Keratinocyte (primary cell): ENCODE data around the gene TMEM53. TPM values are rescaled to one million over a fixed set of nuclear protein-coding genes. Genes with fewer than 3 reads are reported as not detected.

ENCODE experiments used
- DNase-seq: peaks from one replicate; pipeline ENCODE4 v3.0.0-alpha.2; 2011; ENCODE audit warnings: low read depth, missing footprints, low spot score
- FAIRE-seq: peaks from 2 replicates; lab custom pipeline; 2011; peaks lifted over from hg19 to GRCh38; lab: Jason Lieb, UNC
- H2AFZ ChIP-seq: 2 replicates; pipeline ENCODE4 v1.6.0; 2012; ENCODE audit warnings: low read length, control low read depth, inconsistent platforms; ENCODE audit not compliant: control insufficient read depth
- H3K27ac ChIP-seq: 2 replicates; pipeline ENCODE4 v1.5.1; 2011; ENCODE audit warnings: low read length; ENCODE audit not compliant: control insufficient read depth, insufficient read depth
- H3K27me3 ChIP-seq: 3 replicates; pipeline ENCODE4 v1.6.0; 2011; ENCODE audit warnings: low read length; ENCODE audit not compliant: control insufficient read depth, insufficient read depth; ENCODE audit errors: extremely low read depth
- H3K36me3 ChIP-seq, 2 experiments: 2 replicates in 1 of 2; 3 replicates in 1 of 2; pipeline ENCODE4 v1.5.1; 2011; ENCODE audit warnings: low read length in 2 of 2, mild to moderate bottlenecking in 1 of 2; ENCODE audit not compliant: control insufficient read depth in 2 of 2, insufficient read depth in 2 of 2; ENCODE audit errors: extremely low read depth in 1 of 2
- H3K4me1 ChIP-seq: 3 replicates; pipeline ENCODE4 v1.5.1; 2011; ENCODE audit warnings: low read length; ENCODE audit not compliant: control insufficient read depth, insufficient read depth; ENCODE audit errors: extremely low read depth
- H3K4me2 ChIP-seq: 3 replicates; pipeline ENCODE4 v1.6.0; 2011; ENCODE audit warnings: low read depth, low read length; ENCODE audit not compliant: control insufficient read depth, insufficient read depth; ENCODE audit errors: extremely low read depth
- H3K4me3 ChIP-seq, 3 experiments: fragments of 200-600 bp in 1 of 3; sonication (generic) in 1 of 3; 2 replicates in 2 of 3; 3 replicates in 1 of 3; pipeline ENCODE4 v1.5.1; 2011 to 2016; ENCODE audit warnings: low read length in 3 of 3, mild to moderate bottlenecking in 3 of 3, control low read depth in 2 of 3, inconsistent platforms in 1 of 3, low read depth in 1 of 3, mixed read lengths in 1 of 3, mixed run types in 1 of 3, moderate library complexity in 1 of 3; ENCODE audit not compliant: control insufficient read depth in 2 of 3, insufficient read depth in 2 of 3; ENCODE audit errors: extremely low read depth in 1 of 3
- H3K79me2 ChIP-seq: 2 replicates; pipeline ENCODE4 v1.6.0; 2012; ENCODE audit warnings: low read length; ENCODE audit not compliant: control insufficient read depth, insufficient read depth
- H3K9ac ChIP-seq: 3 replicates; pipeline ENCODE4 v1.6.0; 2011; ENCODE audit warnings: low read length; ENCODE audit not compliant: control insufficient read depth, insufficient read depth; ENCODE audit errors: extremely low read depth
- H3K9me1 ChIP-seq: 3 replicates; pipeline ENCODE4 v1.6.0; 2011; ENCODE audit warnings: low read length; ENCODE audit not compliant: control insufficient read depth, insufficient read depth; ENCODE audit errors: extremely low read depth
- H3K9me3 ChIP-seq: 2 replicates; pipeline ENCODE4 v1.5.1; 2012; ENCODE audit warnings: low read depth, low read length; ENCODE audit not compliant: control insufficient read depth
- H4K20me1 ChIP-seq: 3 replicates; pipeline ENCODE4 v1.6.0; 2011; ENCODE audit warnings: low read length; ENCODE audit not compliant: control insufficient read depth, insufficient read depth; ENCODE audit errors: extremely low read depth
- CTCF ChIP-seq, 3 experiments: IDR thresholded peaks in 1 of 3; conservative IDR thresholded peaks in 1 of 3; optimal IDR thresholded peaks in 1 of 3; 2 replicates in 2 of 3; 3 replicates in 1 of 3; pipeline versions ENCODE3 to v1.5.1; 2011; ENCODE audit warnings: low read length in 3 of 3, mild to moderate bottlenecking in 3 of 3, moderate library complexity in 2 of 3, control low read depth in 1 of 3, inconsistent platforms in 1 of 3; ENCODE audit not compliant: insufficient read depth in 2 of 3; ENCODE audit errors: extremely low read depth in 1 of 3
- EZH2 ChIP-seq: IDR thresholded peaks from one replicate; pipeline ENCODE4 v1.6.1; 2012; ENCODE audit warnings: inconsistent platforms, mild to moderate bottlenecking, low read length, moderate library complexity
- dilution Hi-C: fragments of 300-500 bp; cut with MboI; formaldehyde crosslinking; loops from one replicate; pipeline ENCODE4 v1.7.0; 2020; ENCODE audit warnings: low sequenced_read_pairs; ENCODE audit not compliant: extremely low pct_ligation_motif_present
- polyA plus RNA-seq, 5 experiments: library from polyadenylated mRNA; depleted of rRNA in 3 of 5; stranded (reverse) in 3 of 5; stranded (forward) in 1 of 5; unstranded in 1 of 5; fragments of >200 nt; gene quantifications; 1 replicate in 1 of 5; 2 replicates in 3 of 5; 3 replicates in 1 of 5; pipeline versions ENCODE4 v1.2.1 to v1.2.3, GENCODE V29; 2011 to 2012; ENCODE audit warnings: missing spikeins in 2 of 5, low read depth in 1 of 5, low replicate concordance in 1 of 5

The TMEM53 gene
- polyA plus RNA-seq, 1 donor (not counting 4 experiments of a cell fraction or from before 2014, with no cell fraction given) = 5.6 TPM

GRCh38 chr1:44718091-44718490 is 43.8 kb upstream of the TMEM53 start:
- Histone ChIP-seq H3K4me1 (peaks cover 3% of the 10 kb centered on the region), H3K9ac (no peak overlapping the region), H3K36me3 (no peaks in the 10 kb centered on the region), H3K79me2 (no peaks in the 10 kb centered on the region), H3K4me3 (no peak overlapping the region), H3K27ac (no peak overlapping the region), H3K27me3 (no peaks in the 10 kb centered on the region), H4K20me1 (no peaks in the 10 kb centered on the region), H3K4me2 (no peak overlapping the region), H3K9me3 (no peaks in the 10 kb centered on the region), H2AFZ (no peak overlapping the region), H3K9me1 (no peaks in the 10 kb centered on the region)
- FAIRE-seq = no peak
- dilution Hi-C loops = no loop called here
- no peak for DNase-seq
- TF ChIP-seq CTCF (optimal IDR thresholded peaks at IDR 0.05 in 1 of 3, IDR thresholded peaks at IDR 0.05 in 1 of 3, conservative IDR thresholded peaks at IDR 0.05 in 1 of 3; ENCODE audit: extremely low read depth in 1 of 3, insufficient read depth in 2 of 3, low read length in 3 of 3) (no peak), EZH2 (no peak)

GRCh38 chr1:44717653-44718052 is 43.4 kb upstream of the TMEM53 start:
- peaks cover 3% of the 10 kb centered on the region for H3K4me1 ChIP-seq
- no peaks in the 10 kb centered on the region for H3K9me3 ChIP-seq
- TF ChIP-seq EZH2 = no peak
- TF ChIP-seq CTCF (optimal IDR thresholded peaks at IDR 0.05 in 1 of 3, IDR thresholded peaks at IDR 0.05 in 1 of 3, conservative IDR thresholded peaks at IDR 0.05 in 1 of 3; ENCODE audit: extremely low read depth in 1 of 3, insufficient read depth in 2 of 3, low read length in 3 of 3) = no peak
- no peak overlapping the region for H3K4me2 ChIP-seq
- no peaks in the 10 kb centered on the region for H3K79me2 ChIP-seq
- no peak overlapping the region for H3K4me3 ChIP-seq
- H3K36me3 ChIP-seq = no peaks in the 10 kb centered on the region
- H2AFZ ChIP-seq = no peak overlapping the region
- dilution Hi-C loops = no loop called here
- H3K27me3 ChIP-seq = no peaks in the 10 kb centered on the region
- H3K9me1 ChIP-seq = no peaks in the 10 kb centered on the region
- H3K27ac ChIP-seq = no peak overlapping the region
- H4K20me1 ChIP-seq = no peaks in the 10 kb centered on the region
- no peak overlapping the region for H3K9ac ChIP-seq
- FAIRE-seq = no peak
- DNase-seq = no peak
